Adipose tissue (tissue), 3 donors: ENCODE data around the gene METAP2. TPM values are rescaled to one million over a fixed set of nuclear protein-coding genes. Genes with fewer than 3 reads are reported as not detected.
"Not testable (repeated sequence)": the region's sequence is repeated elsewhere in the genome, so short reads cannot be mapped to it uniquely, and the experiment has no call there.

ENCODE experiments used
- H3K27ac ChIP-seq: one replicate; pipeline ENCODE4 v1.5.1; 2013; ENCODE audit warnings: low read depth, low read length
- WGBS, 3 donors: extraction: QIAGEN DNeasy Blood & Tissue Kit; methylation state at CpG; one replicate each; pipeline ENCODE4 v1.1.7; 2013; 5-methylcytosine and 5-hydroxymethylcytosine counted together
- polyA plus RNA-seq, 3 donors: library from polyadenylated mRNA; stranded (reverse); fragments of 200-250 nt; gene quantifications; one replicate each; pipeline ENCODE4 v1.2.3, GENCODE V29; 2013
- donor health status: healthy with polysubstance abuse.
- donor health status: Bipolar disorder and iron deficiency.
- donor health status: healthy.

Gene METAP2
- polyA plus RNA-seq: 10 to 100 TPM; 49.5 to 56.8 (median 55.5) TPM

GRCh38 chr12:95473884-95474659 is at the start of gene METAP2:
METAP2 (plus strand) TSS chr12:95474152; CDS start chr12:95474180, 28 bp downstream.
- 0% methylated on average over 48 to 49 of the region's 49 CpGs for WGBS, 3 donors

GRCh38 chr12:95424271-95424994 is 49.5 kb upstream of the METAP2 start:
- WGBS, 3 donors: 28 to 75% (median 67%) methylated on average over 8 of the region's 8 CpGs

More at GRCh38 chr12:95473884-95474659, at the start of gene METAP2:
- H3K27ac ChIP-seq: peak within 1 kb of the TSS; percentile 76

GRCh38 chr12:95429172-95429510 is 44.8 kb upstream of the METAP2 start:
- H3K27ac ChIP-seq: no peak overlapping the region
- 92 to 96% (median 92%) methylated on average over 8 of the region's 8 CpGs for WGBS, 3 donors

More at GRCh38 chr12:95424271-95424994, 49.5 kb upstream of the METAP2 start:
- H3K27ac ChIP-seq: no peak overlapping the region

- no peak overlapping the region for H3K27ac ChIP-seq
- 94 to 95% (median 95%) methylated on average over 4 of the region's 4 CpGs for WGBS, 3 donors
Measured at GRCh38 chr12:95431120-95431519, 42.8 kb upstream of the METAP2 start.

GRCh38 chr12:95435355-95435754 is 38.6 kb upstream of the METAP2 start:
- 75 to 91% (median 89%) methylated on average over 3 of the region's 3 CpGs for WGBS, 3 donors
- H3K27ac ChIP-seq: no peak overlapping the region

- 60 to 78% (median 63%) methylated on average over 2 of the region's 2 CpGs for WGBS, 3 donors
- no peak overlapping the region for H3K27ac ChIP-seq
Measured at GRCh38 chr12:95437565-95437964, 36.4 kb upstream of the METAP2 start.

GRCh38 chr12:95439461-95440230 is 34.3 kb upstream of the METAP2 start:
- no peak overlapping the region for H3K27ac ChIP-seq
- WGBS, 3 donors: 70 to 77% (median 76%) methylated on average over 9 of the region's 9 CpGs

- WGBS, 3 donors: 76 to 84% (median 82%) methylated on average over 3 of the region's 3 CpGs
- H3K27ac ChIP-seq: no peak overlapping the region
Measured at GRCh38 chr12:95440401-95440800, 33.6 kb upstream of the METAP2 start.

GRCh38 chr12:95443459-95443858 is 30.5 kb upstream of the METAP2 start:
- WGBS, 3 donors: 88 to 96% (median 92%) methylated on average over 2 of the region's 2 CpGs

GRCh38 chr12:95445099-95445498 is 28.9 kb upstream of the METAP2 start:
- 86 to 91% (median 87%) methylated on average over 4 of the region's 4 CpGs for WGBS, 3 donors
- H3K27ac ChIP-seq: not testable (repeated sequence)

More at GRCh38 chr12:95443459-95443858, 30.5 kb upstream of the METAP2 start:
- H3K27ac ChIP-seq: no peak overlapping the region

GRCh38 chr12:95445884-95446505 is 28.0 kb upstream of the METAP2 start:
- no peak overlapping the region for H3K27ac ChIP-seq
- WGBS, 3 donors: 48 to 77% (median 71%) methylated on average over 8 of the region's 8 CpGs

- 10 to 48% (median 20%) methylated on average over 22 of the region's 22 CpGs for WGBS, 3 donors
- no peak overlapping the region for H3K27ac ChIP-seq
Measured at GRCh38 chr12:95446506-95446900, 27.4 kb upstream of the METAP2 start.

- WGBS, 3 donors: 58 to 88% (median 77%) methylated on average over 1 of the region's 1 CpG
Measured at GRCh38 chr12:95449656-95450055, 24.3 kb upstream of the METAP2 start.

GRCh38 chr12:95452501-95452900 is 21.5 kb upstream of the METAP2 start:
- WGBS, 3 donors: 59 to 80% (median 79%) methylated on average over 2 of the region's 2 CpGs
- not testable (repeated sequence) for H3K27ac ChIP-seq

More at GRCh38 chr12:95449656-95450055, 24.3 kb upstream of the METAP2 start:
- not testable (repeated sequence) for H3K27ac ChIP-seq

GRCh38 chr12:95453881-95454280 is 20.1 kb upstream of the METAP2 start:
- not testable (repeated sequence) for H3K27ac ChIP-seq
- WGBS, 3 donors: 89 to 100% (median 95%) methylated on average over 1 of the region's 1 CpG

- WGBS, 3 donors: 32 to 89% (median 89%) methylated on average over 6 of the region's 6 CpGs
- H3K27ac ChIP-seq: not testable (repeated sequence)
Measured at GRCh38 chr12:95454780-95455215, 19.2 kb upstream of the METAP2 start.

GRCh38 chr12:95457605-95458004 is 16.3 kb upstream of the METAP2 start:
- H3K27ac ChIP-seq: not testable (repeated sequence)
- 78 to 85% (median 80%) methylated on average over 8 of the region's 8 CpGs for WGBS, 3 donors

GRCh38 chr12:95458761-95459160 is 15.2 kb upstream of the METAP2 start:
- WGBS, 3 donors: 59 to 67% (median 64%) methylated on average over 2 of the region's 2 CpGs

More at GRCh38 chr12:95458761-95459160, 15.2 kb upstream of the METAP2 start:
- no peak overlapping the region for H3K27ac ChIP-seq
